HG03095 (cell line): Measurements from ENCODE around the gene ENTPD3.
A peak's percentile ranks its signal among the peaks of the same experiment; 100 is the strongest.
"Not testable (repeated sequence)": the region's sequence is repeated elsewhere in the genome, so short reads cannot be mapped to it uniquely, and the experiment has no call there.

ENCODE experiments used
- ATAC-seq: cut with Tn5 transposase; IDR thresholded peaks from one replicate; pipeline ENCODE4 v1.9.1; 2021; ENCODE audit warnings: moderate library complexity; ENCODE audit not compliant: unreplicated experiment

ENTPD3 gene

DNA sequence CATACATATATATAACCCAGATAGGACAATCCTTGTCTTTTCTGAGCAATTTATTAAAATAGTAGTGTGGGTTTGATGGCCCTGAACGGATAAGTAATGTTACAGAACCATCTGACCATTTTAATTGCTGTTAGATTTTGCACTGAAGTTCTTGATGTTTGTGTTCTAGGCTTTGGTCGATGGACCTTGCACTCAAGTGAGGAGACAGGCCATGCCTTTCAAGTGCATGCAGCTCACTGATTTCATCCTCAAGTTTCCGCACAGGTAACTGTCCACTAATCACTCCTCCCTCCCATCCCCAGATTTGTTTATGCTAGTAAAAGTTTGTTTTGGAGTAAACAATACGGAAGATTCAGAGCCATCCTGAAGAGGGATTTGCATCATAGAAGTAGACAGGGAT, 71.5 kb downstream of the ENTPD3 start:
- no peak for ATAC-seq

DNA sequence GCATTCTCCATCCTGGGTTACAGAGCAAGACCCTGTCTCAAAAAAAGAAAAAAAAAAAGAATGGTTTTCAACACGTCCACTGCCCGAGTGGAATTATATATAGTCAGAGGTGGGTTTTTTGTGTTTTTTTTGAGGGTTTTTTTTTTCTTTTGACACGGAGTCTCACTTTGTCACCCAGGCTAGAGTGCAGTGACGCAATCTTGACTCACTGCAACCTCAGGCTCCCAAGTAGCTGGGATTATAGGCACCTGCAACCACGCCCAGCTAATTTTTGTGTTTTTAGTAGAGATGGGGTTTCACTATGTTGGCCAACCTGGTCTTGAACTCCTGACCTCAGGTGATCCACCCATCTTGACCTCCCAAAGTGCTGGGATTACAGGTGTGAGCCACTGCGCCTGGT, 73.5 kb downstream of the ENTPD3 start:
- ATAC-seq = not testable (repeated sequence)

DNA sequence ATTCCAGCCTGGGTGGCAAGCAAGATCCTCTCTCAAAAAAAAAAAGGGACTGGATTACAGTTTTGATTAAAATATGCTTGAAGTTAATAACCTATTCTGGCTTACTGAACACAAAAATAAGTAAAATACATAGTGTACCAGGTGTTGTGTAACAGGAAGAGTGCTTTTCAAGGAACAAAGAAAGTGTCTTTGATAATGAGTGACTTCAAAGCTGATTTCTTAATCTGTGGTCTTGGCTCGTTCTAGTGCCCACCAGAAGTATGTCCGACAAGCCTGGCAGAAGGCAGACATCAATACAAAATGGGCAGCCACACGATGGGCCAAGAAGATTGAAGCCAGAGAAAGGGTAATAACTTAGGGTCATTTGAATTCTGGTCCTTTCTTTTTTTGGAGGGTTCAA, 74.2 kb downstream of the ENTPD3 start:
- no peak for ATAC-seq

DNA sequence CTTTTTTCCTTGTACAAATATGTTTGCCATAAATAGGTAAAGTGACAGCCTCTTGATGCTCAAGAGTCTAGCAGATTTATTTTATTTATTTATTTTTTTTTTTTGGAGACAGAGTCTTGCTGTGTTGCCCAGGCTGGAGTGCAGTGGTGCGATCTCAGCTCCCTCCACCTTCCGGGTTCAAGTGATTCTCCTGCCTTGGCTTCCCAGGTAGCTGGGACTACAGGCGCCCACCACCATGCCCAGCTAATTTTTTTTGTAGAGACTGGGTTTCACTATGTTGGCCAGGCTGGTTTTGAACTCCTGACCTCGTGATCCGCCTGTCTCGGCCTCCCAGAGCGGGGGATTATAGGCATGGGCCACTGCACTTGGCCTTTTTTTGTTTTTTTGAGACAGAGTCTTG, 75.9 kb downstream of the ENTPD3 start:
- not testable (repeated sequence) for ATAC-seq

DNA sequence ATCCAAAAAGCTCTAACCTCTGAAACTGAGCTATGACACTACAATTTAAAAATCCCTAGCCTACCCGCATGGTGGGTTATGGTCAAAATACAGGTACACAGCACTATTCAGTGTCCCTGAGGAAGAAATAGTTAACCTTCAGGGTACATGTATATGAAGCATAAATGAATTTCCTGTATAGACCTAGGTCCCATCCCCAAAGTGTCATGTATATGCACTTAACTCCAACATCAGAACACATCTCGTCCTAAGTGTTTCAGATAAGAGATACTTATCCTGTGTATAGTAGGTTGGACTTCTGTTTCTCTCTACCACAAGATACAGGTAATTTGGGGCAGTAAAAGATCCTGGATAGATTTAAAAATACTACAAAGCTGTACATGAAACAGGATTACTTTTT, 76.6 kb downstream of the ENTPD3 start:
- ATAC-seq = no peak

DNA sequence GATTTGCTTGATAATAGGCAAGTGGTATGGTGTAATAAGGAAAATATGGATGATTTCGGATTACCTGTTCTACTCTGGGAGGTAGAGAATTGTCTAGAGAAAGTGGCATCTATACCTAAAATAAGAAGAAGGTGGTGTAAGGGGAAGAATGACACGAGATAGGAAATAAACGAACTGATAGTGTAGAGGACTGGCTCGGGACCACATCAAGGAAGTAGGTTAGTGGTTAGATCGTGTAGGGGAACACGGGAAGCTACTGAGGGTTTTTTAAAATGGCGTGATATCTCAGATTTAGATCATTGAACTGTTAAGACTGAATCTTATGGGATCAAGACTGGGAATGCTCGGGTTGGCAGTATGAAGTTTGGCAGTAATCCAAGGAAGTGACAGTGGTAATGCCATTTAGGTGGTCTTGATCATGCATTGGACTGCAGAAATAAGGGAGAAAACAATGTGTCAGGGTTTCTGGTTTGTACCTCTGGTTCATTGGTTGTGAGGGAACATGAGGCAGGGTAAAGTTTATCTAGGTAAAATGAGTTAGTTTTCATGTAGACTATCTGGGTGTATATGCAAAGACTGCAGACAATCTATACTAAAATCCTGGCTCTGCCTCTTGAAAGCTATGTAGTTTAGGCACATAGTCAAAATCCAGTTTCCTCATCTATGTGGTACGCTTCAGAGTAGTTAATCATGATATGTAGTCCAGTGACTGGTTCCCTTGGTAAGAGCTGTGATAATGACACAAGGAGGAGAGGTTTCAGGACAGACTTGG, 77.5 kb downstream of the ENTPD3 start:
- ATAC-seq = no peak

DNA sequence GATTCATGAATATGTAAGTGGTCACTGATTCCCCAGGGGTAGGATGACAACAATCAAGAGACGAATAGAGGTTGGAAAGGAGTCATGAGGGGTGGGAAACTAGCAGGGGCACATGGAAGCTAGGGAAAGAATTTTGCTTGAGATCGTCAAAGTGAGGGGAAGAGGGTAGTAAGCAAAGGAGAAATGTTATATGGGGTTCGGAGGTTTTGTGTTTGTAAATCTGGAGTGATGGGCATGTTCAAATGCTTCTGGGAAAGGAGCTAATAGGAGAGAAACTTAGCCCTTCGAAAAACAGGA, 78.1 kb downstream of the ENTPD3 start:
- ATAC-seq = no peak

DNA sequence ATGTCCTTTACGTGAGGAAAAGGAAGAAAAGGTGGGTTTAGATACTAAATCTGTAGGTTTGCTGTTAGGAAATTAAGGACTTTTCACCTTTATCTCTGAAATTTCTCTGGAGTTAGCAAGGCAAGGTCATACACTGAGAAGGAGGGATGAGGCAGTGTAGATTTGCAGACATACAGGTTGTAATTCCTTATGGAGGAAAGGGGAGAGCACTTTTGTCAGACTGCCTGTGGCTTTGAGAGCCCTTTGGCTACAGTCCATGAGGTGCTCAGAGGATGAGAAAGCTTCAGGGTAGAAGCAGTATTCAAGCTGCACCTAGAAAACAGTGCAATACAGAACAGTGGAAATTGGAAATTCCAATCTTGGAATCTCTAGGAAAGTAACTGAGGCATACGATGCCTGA, 78.5 kb downstream of the ENTPD3 start:
- ATAC-seq = no peak

DNA sequence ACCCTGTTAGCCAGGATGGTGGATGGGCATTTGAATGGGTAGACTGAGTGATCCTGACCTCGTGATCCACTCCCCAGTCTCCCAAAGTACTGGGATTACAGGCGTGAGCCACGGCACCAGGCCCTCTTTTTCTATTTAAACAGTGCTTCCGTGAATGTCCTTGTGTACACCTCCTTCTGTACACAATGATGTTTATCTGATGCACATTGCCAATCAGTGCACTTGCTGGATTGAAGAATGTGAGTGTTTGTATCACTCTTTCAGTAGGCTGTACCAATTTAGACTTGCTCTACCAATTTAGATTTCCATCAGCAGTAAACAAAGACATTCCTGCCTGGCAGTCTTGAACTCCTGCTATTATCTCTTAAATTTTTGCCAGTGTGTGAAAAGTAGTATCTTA, 81.0 kb downstream of the ENTPD3 start:
- ATAC-seq = no peak

DNA sequence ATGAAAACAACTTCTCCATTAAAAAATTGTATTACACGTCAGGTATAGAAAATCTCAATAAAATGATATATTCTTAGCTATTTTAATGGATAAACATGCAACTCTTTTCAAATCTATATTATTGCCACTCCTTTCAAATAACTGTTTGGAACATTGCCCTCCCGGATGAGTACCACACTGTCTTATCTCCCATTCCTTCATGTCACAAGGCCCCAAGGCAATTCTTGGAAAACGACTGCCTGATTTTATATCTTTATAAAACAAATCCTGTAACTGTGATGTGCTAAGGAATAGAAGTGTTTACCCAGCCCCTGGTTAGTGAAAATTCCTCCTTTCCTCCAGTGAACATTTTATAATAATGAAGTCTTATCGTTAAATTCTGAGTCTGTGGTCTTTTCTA, 83.7 kb downstream of the ENTPD3 start:
- no peak for ATAC-seq

DNA sequence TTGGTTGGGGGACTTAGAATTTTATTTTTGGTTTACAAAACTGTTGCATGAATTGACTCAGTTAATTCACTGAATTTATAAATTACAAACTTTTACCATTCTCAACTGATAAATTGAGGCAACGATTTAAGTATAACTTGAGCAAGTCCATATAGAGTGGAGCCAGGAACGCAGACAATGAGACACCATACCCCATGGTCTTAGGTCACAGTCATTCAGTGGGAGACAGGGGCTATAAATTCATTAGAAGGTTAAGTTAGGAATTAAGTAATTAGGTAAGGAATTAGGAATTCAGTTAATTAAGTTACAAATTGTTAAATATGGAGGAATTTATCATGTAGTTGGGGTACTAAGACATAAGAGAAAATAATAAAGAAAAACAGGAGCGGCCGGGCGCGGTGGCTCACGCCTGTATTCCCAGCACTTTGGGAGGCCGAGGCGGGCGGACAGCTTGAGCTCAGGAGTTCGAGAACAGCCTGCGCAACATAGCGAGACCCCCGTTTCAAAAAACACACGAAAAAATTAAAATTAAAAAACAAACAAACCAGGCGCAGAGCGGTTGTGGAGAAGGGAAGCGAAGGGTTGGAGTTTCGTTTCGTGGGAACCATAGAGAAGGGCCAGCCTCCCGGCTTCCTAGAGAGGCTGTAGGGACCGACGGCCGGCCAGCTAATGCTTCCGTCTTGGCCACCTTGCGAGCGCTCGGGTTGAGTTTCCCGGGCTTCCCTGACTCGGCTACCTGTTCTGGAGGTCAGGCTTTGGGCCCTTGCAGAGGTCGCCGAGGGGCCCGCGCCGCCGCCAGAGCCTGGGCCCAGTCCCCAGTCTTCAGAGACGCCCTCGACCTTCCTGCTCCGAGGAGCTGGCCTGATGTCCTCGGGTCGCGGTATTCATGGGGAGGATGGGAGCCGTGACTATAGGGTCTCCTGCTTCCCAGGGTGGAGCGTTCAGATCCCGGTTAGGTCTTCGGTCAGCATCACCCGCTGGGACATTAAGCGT, 89.8 kb downstream of the ENTPD3 start, which contains the start of gene ZNF619:
Gene ZNF619, plus strand, starts transcription at position 645 of the 993 bp plus-strand sequence. CDS start 858 bp downstream, outside the sequence.
- ATAC-seq = peak; percentile 75

DNA sequence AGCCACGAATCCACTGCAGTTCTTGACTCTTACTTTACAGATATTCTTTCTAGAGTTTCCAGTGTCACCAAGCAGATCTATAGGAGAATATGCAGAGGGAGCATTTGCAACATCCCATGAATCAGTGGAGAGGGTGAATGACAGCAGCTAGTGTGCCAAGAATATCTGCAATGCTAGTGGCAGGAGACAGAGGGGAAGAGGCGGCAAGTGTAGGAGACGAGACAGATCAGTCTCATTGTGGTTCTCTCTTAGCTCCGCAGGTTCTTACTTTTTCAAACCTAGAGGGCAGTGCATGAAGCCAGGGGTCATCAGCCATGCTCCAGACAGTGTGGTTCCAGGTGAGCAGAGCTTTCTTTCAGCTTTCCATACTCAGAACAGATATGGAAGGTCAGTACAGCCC, 90.7 kb downstream of the ENTPD3 start:
- ATAC-seq = no peak
